Thyroid gland (tissue), 4 donors: Measurements from ENCODE around the gene NSRP1.

Experiments used
- POLR2A ChIP-seq, 2 donors: fragments of 450-650 bp; IDR thresholded peaks; one replicate each; pipeline ENCODE4 v1.6.1; 2017; ENCODE audit warnings: antibody characterized with exemption in 2 of 2, mild to moderate bottlenecking in 2 of 2, moderate library complexity in 1 of 2
- TF ChIP-seq, protein P1 (sequence below), 6 experiments: fragments of 200-600 bp in 3 of 6; fragments of 450-650 bp in 3 of 6; sonication (generic) in 3 of 6; IDR thresholded peaks; one replicate each; pipeline ENCODE4 v1.5.1; 2016 to 2019; ENCODE audit warnings: antibody characterized with exemption in 6 of 6, mild to moderate bottlenecking in 2 of 6, inconsistent platforms in 1 of 6, moderate library complexity in 1 of 6

- TF ChIP-seq, protein P1, sequence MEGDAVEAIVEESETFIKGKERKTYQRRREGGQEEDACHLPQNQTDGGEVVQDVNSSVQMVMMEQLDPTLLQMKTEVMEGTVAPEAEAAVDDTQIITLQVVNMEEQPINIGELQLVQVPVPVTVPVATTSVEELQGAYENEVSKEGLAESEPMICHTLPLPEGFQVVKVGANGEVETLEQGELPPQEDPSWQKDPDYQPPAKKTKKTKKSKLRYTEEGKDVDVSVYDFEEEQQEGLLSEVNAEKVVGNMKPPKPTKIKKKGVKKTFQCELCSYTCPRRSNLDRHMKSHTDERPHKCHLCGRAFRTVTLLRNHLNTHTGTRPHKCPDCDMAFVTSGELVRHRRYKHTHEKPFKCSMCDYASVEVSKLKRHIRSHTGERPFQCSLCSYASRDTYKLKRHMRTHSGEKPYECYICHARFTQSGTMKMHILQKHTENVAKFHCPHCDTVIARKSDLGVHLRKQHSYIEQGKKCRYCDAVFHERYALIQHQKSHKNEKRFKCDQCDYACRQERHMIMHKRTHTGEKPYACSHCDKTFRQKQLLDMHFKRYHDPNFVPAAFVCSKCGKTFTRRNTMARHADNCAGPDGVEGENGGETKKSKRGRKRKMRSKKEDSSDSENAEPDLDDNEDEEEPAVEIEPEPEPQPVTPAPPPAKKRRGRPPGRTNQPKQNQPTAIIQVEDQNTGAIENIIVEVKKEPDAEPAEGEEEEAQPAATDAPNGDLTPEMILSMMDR (IDR thresholded peaks at IDR 0.05): no peak
- no peak for TF ChIP-seq POLR2A (IDR thresholded peaks at IDR 0.05)
Observed at GRCh38 chr17:30234964-30235363, 118.3 kb downstream of the NSRP1 start.
